Adipose tissue (tissue), 3 donors: ENCODE results near the gene SYAP1. TPM values are rescaled to one million over a fixed set of nuclear protein-coding genes. Genes with fewer than 3 reads are reported as not detected.
"Not testable (repeated sequence)": the region's sequence is repeated elsewhere in the genome, so short reads cannot be mapped to it uniquely, and the experiment has no call there.

Experiments used
- H3K27ac ChIP-seq: one replicate; pipeline ENCODE4 v1.5.1; 2013; ENCODE audit warnings: low read depth, low read length
- WGBS, 3 donors: extraction: QIAGEN DNeasy Blood & Tissue Kit; methylation state at CpG; one replicate each; pipeline ENCODE4 v1.1.7; 2013; 5-methylcytosine and 5-hydroxymethylcytosine counted together
- polyA plus RNA-seq, 3 donors: library from polyadenylated mRNA; stranded (reverse); fragments of 200-250 nt; gene quantifications; one replicate each; pipeline ENCODE4 v1.2.3, GENCODE V29; 2013
- donor health status: healthy with polysubstance abuse.
- donor health status: Bipolar disorder and iron deficiency.
- donor health status: healthy.

SYAP1 gene
- polyA plus RNA-seq, 3 donors = 5.7 to 17.0 (median 13.6) TPM

GRCh38 chrX:16770970-16771482, 51.6 kb downstream of the SYAP1 start:
- 75 to 83% (median 80%) methylated on average over 2 of the region's 2 CpGs for WGBS, 3 donors

GRCh38 chrX:16771483-16772398, 52.3 kb downstream of the SYAP1 start:
- WGBS, 3 donors = 52 to 69% (median 58%) methylated on average over 16 of the region's 16 CpGs
- H3K27ac ChIP-seq = no peak overlapping the region

More at GRCh38 chrX:16770970-16771482, 51.6 kb downstream of the SYAP1 start:
- H3K27ac ChIP-seq = no peak overlapping the region

- 90 to 98% (median 94%) methylated on average over 6 of the region's 6 CpGs for WGBS, 3 donors
- H3K27ac ChIP-seq = no peak overlapping the region
These were observed 53.0 kb downstream of the SYAP1 start for GRCh38 chrX:16772460-16772859.

GRCh38 chrX:16774746-16775145, 55.3 kb downstream of the SYAP1 start:
- 72 to 90% (median 82%) methylated on average over 2 of the region's 2 CpGs for WGBS, 3 donors
- H3K27ac ChIP-seq = no peak overlapping the region

- H3K27ac ChIP-seq = no peak overlapping the region
These were observed 59.1 kb downstream of the SYAP1 start for GRCh38 chrX:16778545-16778944.

GRCh38 chrX:16778993-16779392, 59.6 kb downstream of the SYAP1 start:
- H3K27ac ChIP-seq = no peak overlapping the region

- not testable (repeated sequence) for H3K27ac ChIP-seq
- WGBS, 3 donors = 56 to 80% (median 77%) methylated on average over 2 of the region's 2 CpGs
These were observed 60.4 kb downstream of the SYAP1 start for GRCh38 chrX:16779815-16780214.

- WGBS, 3 donors = 92 to 96% (median 95%) methylated on average over 17 of the region's 17 CpGs
- no peak overlapping the region for H3K27ac ChIP-seq
These were observed 64.0 kb downstream of the SYAP1 start for GRCh38 chrX:16783452-16783851.

GRCh38 chrX:16784440-16784839, 65.0 kb downstream of the SYAP1 start:
- not testable (repeated sequence) for H3K27ac ChIP-seq
- 60 to 87% (median 81%) methylated on average over 16 to 18 of the region's 18 CpGs for WGBS, 3 donors

GRCh38 chrX:16785247-16786138, 66.1 kb downstream of the SYAP1 start:
- WGBS, 3 donors = 9 to 19% (median 16%) methylated on average over 39 of the region's 39 CpGs
- no peak overlapping the region for H3K27ac ChIP-seq

- WGBS, 3 donors = 0 to 1% (median 1%) methylated on average over 12 to 59 of the region's 59 CpGs
- H3K27ac ChIP-seq = peak within 1 kb of the TSS; percentile 22
These were observed 66.9 kb downstream of the SYAP1 start, which contains the start of gene TXLNG for GRCh38 chrX:16786139-16786790. Gene TXLNG (plus strand): TSS chrX:16786466. CDS start chrX:16786488, 22 bp downstream.

- peak overlapping the region; percentile 22 for H3K27ac ChIP-seq
- 1 to 5% (median 5%) methylated on average over 15 to 50 of the region's 73 CpGs for WGBS, 3 donors
These were observed 67.7 kb downstream of the SYAP1 start for GRCh38 chrX:16786791-16787735.

- 40 to 63% (median 58%) methylated on average over 5 of the region's 5 CpGs for WGBS, 3 donors
These were observed 69.1 kb downstream of the SYAP1 start for GRCh38 chrX:16788477-16788876.

GRCh38 chrX:16796298-16796697, 76.9 kb downstream of the SYAP1 start:
- WGBS, 3 donors = 83 to 95% (median 93%) methylated on average over 4 of the region's 4 CpGs
- no peak overlapping the region for H3K27ac ChIP-seq

More at GRCh38 chrX:16788477-16788876, 69.1 kb downstream of the SYAP1 start:
- H3K27ac ChIP-seq = no peak overlapping the region

- 59 to 82% (median 76%) methylated on average over 5 of the region's 5 CpGs for WGBS, 3 donors
- no peak overlapping the region for H3K27ac ChIP-seq
These were observed 77.9 kb downstream of the SYAP1 start for GRCh38 chrX:16797358-16797757.

- 65 to 87% (median 74%) methylated on average over 4 of the region's 4 CpGs for WGBS, 3 donors
- no peak overlapping the region for H3K27ac ChIP-seq
These were observed 78.4 kb downstream of the SYAP1 start for GRCh38 chrX:16797841-16798240.

GRCh38 chrX:16804923-16805464, 85.6 kb downstream of the SYAP1 start:
- 93 to 95% (median 94%) methylated on average over 7 to 8 of the region's 8 CpGs for WGBS, 3 donors

More at GRCh38 chrX:16804923-16805464, 85.6 kb downstream of the SYAP1 start:
- no peak overlapping the region for H3K27ac ChIP-seq
